Upper lobe of left lung (tissue), 6 donors: ENCODE measurements around the gene PRKN. TPM values are rescaled to one million over a fixed set of nuclear protein-coding genes. Genes with fewer than 3 reads are reported as not detected.

Source experiments
- ATAC-seq, 2 donors: fragments of 200-7000 bp; cut with Tn5 transposase; one replicate each; pipeline ENCODE4 v1.9.1; 2022; ENCODE audit warnings: mild to moderate bottlenecking in 2 of 2, moderate library complexity in 2 of 2; ENCODE audit not compliant: low FRiP score in 2 of 2
- DNase-seq, 2 donors: peaks; one replicate each; pipeline ENCODE4 v3.0.0-alpha.2; 2019 to 2020
- H3K27ac ChIP-seq, 4 donors: fragments of 200-600 bp; sonication (generic); one replicate each; pipeline ENCODE4 v1.5.1; 2016 to 2019
- H3K27me3 ChIP-seq, 4 donors: fragments of 200-600 bp; sonication (generic); one replicate each; pipeline ENCODE4 v1.5.1; 2017 to 2019
- H3K36me3 ChIP-seq, 4 donors: fragments of 200-600 bp; sonication (generic); one replicate each; pipeline ENCODE4 v1.5.1; 2016 to 2019
- H3K4me1 ChIP-seq, 4 donors: fragments of 200-600 bp; sonication (generic); one replicate each; pipeline ENCODE4 v1.5.1; 2018 to 2019
- H3K4me3 ChIP-seq, 4 donors: fragments of 200-600 bp; sonication (generic); one replicate each; pipeline ENCODE4 v1.5.1; 2017 to 2019; ENCODE audit warnings: mild to moderate bottlenecking in 2 of 4, moderate library complexity in 1 of 4
- H3K9me3 ChIP-seq, 4 donors: fragments of 200-600 bp; sonication (generic); one replicate each; pipeline ENCODE4 v1.5.1; 2018 to 2019
- CTCF ChIP-seq, 6 experiments: fragments of 450-650 bp in 4 of 6; fragments of 200-600 bp in 2 of 6; sonication (generic) in 2 of 6; IDR thresholded peaks; one replicate each; pipeline ENCODE4 v1.5.1; 2016 to 2019; ENCODE audit warnings: antibody characterized with exemption in 6 of 6
- EP300 ChIP-seq, 4 donors: sonication (generic); formaldehyde crosslinking; IDR thresholded peaks; one replicate each; pipeline ENCODE4 v1.5.1; 2017; ENCODE audit warnings: antibody characterized with exemption in 4 of 4, control low read depth in 2 of 4
- POLR2A ChIP-seq, 4 donors: fragments of 450-650 bp; IDR thresholded peaks; one replicate each; pipeline ENCODE4 v1.5.1; 2016 to 2017; ENCODE audit warnings: antibody characterized with exemption in 4 of 4, mild to moderate bottlenecking in 2 of 4
- POLR2AphosphoS5 ChIP-seq, 2 donors: sonication (generic); formaldehyde crosslinking; IDR thresholded peaks; one replicate each; pipeline ENCODE4 v1.5.1; 2017; ENCODE audit warnings: antibody characterized with exemption in 2 of 2
- WGBS, 2 donors: methylation state at CpG; one replicate each; pipeline ENCODE4 v1.1.5; 2017 to 2018; 5-methylcytosine and 5-hydroxymethylcytosine counted together
- total RNA-seq, 6 donors: library from RNA; depleted of rRNA in 4 of 6; stranded (reverse); fragments of >200 nt in 4 of 6; gene quantifications; one replicate each; pipeline versions ENCODE4 v1.1.0 to v1.2.1, GENCODE V29; 2016 to 2021
- donor health status: DM: no; HTN: no; CAD: no; lungs with moderate emphysema.
- donor health status: DM: no; HTN: yes; CAD: no; lungs with severe emphysema.

PRKN gene
- total RNA-seq: 10 to 100 TPM in 2 of 6 donors, 1 to 10 TPM in 4; 2.7 to 29.3 (median 5.5) TPM

DNA sequence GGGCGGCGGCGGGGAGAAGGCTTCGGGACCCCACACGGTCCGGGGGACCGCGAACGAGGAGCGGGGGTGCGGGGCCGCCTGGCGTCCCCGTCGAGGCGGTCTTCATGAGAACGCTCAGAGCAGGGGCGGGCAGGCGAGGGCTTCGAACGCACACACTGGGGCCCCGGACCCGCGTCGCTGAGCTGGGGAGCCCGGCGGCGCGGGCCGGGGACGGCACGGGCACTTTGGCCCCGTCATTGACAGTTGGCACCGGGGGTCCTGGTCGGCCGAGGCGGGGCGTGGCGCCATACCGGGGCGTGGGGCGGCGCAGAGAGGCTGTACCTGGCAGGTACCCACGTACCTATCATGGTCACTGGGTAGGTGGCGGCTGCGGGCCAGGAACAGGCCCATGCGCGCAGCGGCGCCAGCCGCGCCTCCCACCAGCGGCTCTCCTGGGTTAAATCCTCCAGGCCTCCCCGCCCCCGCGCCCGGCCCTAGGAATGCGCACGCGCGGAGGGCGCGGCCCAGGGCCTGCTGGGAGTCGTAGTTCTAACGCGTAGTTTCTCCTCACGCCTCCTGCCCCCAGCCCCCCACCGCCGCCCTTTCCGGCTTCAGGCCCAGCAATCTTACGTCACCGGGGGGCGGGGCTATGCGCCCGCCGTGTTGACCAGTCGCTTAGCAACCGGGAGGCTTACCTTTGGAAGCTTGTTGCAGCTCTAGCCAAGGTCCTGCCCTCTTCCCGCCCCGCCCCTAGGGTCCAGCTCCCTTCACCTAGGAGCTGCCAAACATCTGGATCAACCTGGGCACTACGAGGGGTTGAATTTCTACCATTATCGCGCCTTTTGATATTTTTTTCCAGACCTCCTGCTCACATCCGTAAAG lies at the start of gene PRKN, which contains the start of gene PACRG:
Gene PRKN (minus strand): TSS at position 445 of the 861 bp plus-strand sequence.
Gene PACRG (plus strand): TSS at position 653 of the 861 bp plus-strand sequence.
- TF ChIP-seq CTCF (IDR thresholded peaks at IDR 0.05) (peak in 1 of 6 experiments; percentile 12), POLR2AphosphoS5 (IDR thresholded peaks at IDR 0.05) (peak; percentile 60 to 85), POLR2A (IDR thresholded peaks at IDR 0.05) (peak in 3 of 4 donors; percentile 91 to 93 (median 91)), EP300 (IDR thresholded peaks at IDR 0.05) (peak in 2 of 4 donors; percentile 22 to 31)
- H3K4me3 ChIP-seq: peak within 1 kb of the TSS; percentile 78 to 90 (median 84)
- no peaks in the 10 kb centered on the region for H3K36me3 ChIP-seq
- WGBS, 2 donors: 3 to 10% methylated on average over 8 to 42 of the region's 84 CpGs
- DNase-seq: peak; percentile 99 to 100
- ATAC-seq: peak; percentile 100
- no peaks in the 10 kb centered on the region for H3K9me3 ChIP-seq
- H3K4me1 ChIP-seq: peaks cover 3 to 11% (median 6%) of the 10 kb centered on the region in 4 donors
- H3K27me3 ChIP-seq: no peaks in the 10 kb centered on the region
- H3K27ac ChIP-seq: peak within 1 kb of the TSS; percentile 86 to 91 (median 89)

- WGBS, 2 donors: 80 to 82% methylated on average over 7 of the region's 7 CpGs
- Histone ChIP-seq H3K36me3 (no peaks in the 10 kb centered on the region), H3K27me3 (no peaks in the 10 kb centered on the region), H3K27ac (no peak overlapping the region), H3K4me1 (no peaks in the 10 kb centered on the region), H3K4me3 (no peak overlapping the region), H3K9me3 (peaks cover 0 to 9% (median 6%) of the 10 kb centered on the region in 4 donors)
- DNase-seq (no peak), ATAC-seq (no peak)
- TF ChIP-seq CTCF (IDR thresholded peaks at IDR 0.05): no peak
- no peak for TF ChIP-seq EP300 (IDR thresholded peaks at IDR 0.05)
- no peak for TF ChIP-seq POLR2A (IDR thresholded peaks at IDR 0.05)
- no peak for TF ChIP-seq POLR2AphosphoS5 (IDR thresholded peaks at IDR 0.05)
Measured at GRCh38 chr6:162777091-162777490, 49.5 kb upstream of the PRKN start.

DNA sequence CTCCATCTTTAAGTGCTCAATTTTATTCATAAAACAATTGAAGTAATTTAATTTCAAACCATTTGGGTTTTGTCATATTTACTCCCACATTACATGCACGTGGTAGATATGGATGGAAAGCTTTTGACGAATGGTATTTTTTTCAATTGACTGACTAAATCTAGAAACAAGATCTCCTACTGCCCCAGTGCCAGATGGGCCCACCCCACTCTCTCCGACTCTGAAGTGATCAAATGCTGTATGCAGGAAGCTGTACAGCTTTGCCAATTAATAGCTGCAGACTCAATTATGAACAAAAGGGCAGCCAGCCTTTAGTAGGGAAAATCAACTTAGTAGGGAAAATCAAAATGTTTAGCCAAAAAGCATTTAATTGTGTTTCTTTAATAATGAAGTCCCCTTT lies 46.4 kb upstream of the PRKN start:
- no peaks in the 10 kb centered on the region for H3K36me3 ChIP-seq
- no peak overlapping the region for H3K4me3 ChIP-seq
- no peaks in the 10 kb centered on the region for H3K27me3 ChIP-seq
- no peaks in the 10 kb centered on the region for H3K9me3 ChIP-seq
- no peak for TF ChIP-seq EP300 (IDR thresholded peaks at IDR 0.05)
- no peak for TF ChIP-seq POLR2A (IDR thresholded peaks at IDR 0.05)
- no peak for TF ChIP-seq POLR2AphosphoS5 (IDR thresholded peaks at IDR 0.05)
- TF ChIP-seq CTCF (IDR thresholded peaks at IDR 0.05): no peak
- DNase-seq (no peak), ATAC-seq (no peak)
- WGBS, 2 donors: 81 to 87% methylated on average over 3 of the region's 3 CpGs
- no peaks in the 10 kb centered on the region for H3K4me1 ChIP-seq
- H3K27ac ChIP-seq: no peak overlapping the region

DNA sequence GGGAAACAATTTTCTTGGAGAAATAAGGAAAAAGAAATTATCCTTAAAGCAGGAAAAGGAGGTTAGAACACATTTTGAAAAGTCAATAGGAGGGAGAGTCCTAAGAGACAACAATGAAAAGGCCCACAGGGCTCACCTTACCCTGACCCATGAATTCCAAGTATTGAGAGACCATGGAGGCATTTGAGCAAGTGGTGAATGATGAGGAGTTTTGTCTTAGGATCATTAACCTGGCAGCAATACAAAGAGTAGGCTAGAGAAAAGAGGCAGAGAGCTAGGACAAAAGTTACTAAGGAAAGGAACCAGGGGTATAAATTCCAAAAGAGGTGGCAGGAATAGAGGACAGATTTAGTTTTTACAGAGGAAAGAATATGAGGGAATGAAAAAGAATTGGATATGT lies 44.9 kb upstream of the PRKN start:
- TF ChIP-seq POLR2A (IDR thresholded peaks at IDR 0.05): no peak
- no peak for TF ChIP-seq CTCF (IDR thresholded peaks at IDR 0.05)
- TF ChIP-seq EP300 (IDR thresholded peaks at IDR 0.05): no peak
- no peak for TF ChIP-seq POLR2AphosphoS5 (IDR thresholded peaks at IDR 0.05)
- no peak overlapping the region for H3K27ac ChIP-seq
- H3K4me3 ChIP-seq: no peak overlapping the region
- ATAC-seq (no peak), DNase-seq (no peak)
- no peaks in the 10 kb centered on the region for H3K36me3 ChIP-seq
- H3K9me3 ChIP-seq: no peaks in the 10 kb centered on the region
- no peaks in the 10 kb centered on the region for H3K27me3 ChIP-seq
- no peaks in the 10 kb centered on the region for H3K4me1 ChIP-seq
